Fibroblast of lung (primary cell): ENCODE measurements around the gene EFR3B. TPM values are rescaled to one million over a fixed set of nuclear protein-coding genes. Genes with fewer than 3 reads are reported as not detected.

Experiments used
- DNase-seq, 2 donors: peaks; one replicate each; pipeline versions ENCODE4 v3.0.0 to v3.0.0-alpha.2; 2010; ENCODE audit warnings: low read depth in 2 of 2
- H2AFZ ChIP-seq: 2 replicates; pipeline ENCODE4 v1.5.1; 2012; ENCODE audit warnings: low read length, control low read depth, inconsistent platforms
- H3K27ac ChIP-seq: 2 replicates; pipeline ENCODE4 v1.5.1; 2011; ENCODE audit warnings: low read length, control low read depth; ENCODE audit not compliant: insufficient read depth
- H3K27me3 ChIP-seq: 2 replicates; pipeline ENCODE4 v1.5.1; 2011; ENCODE audit warnings: mild to moderate bottlenecking, low read length; ENCODE audit not compliant: control insufficient read depth, insufficient read depth
- H3K36me3 ChIP-seq: 2 replicates; pipeline ENCODE4 v1.5.1; 2011; ENCODE audit warnings: low read length; ENCODE audit not compliant: control insufficient read depth, insufficient read depth
- H3K4me1 ChIP-seq: 2 replicates; pipeline ENCODE4 v1.5.1; 2011; ENCODE audit warnings: low read length; ENCODE audit not compliant: control insufficient read depth, insufficient read depth; ENCODE audit errors: extremely low read depth
- H3K4me2 ChIP-seq: 2 replicates; pipeline ENCODE4 v1.5.1; 2011; ENCODE audit warnings: low read length, control low read depth; ENCODE audit not compliant: insufficient read depth; ENCODE audit errors: extremely low read depth
- H3K4me3 ChIP-seq, 4 experiments: fragments of 200-600 bp in 1 of 4; sonication (generic) in 1 of 4; replicated peaks in 1 of 4; 2 replicates each; pipeline ENCODE4 v1.5.1; 2011 to 2016; ENCODE audit warnings: low read length in 4 of 4, low read depth in 3 of 4, mild to moderate bottlenecking in 3 of 4, control low read depth in 2 of 4, inconsistent platforms in 1 of 4, mixed read lengths in 1 of 4; ENCODE audit not compliant: insufficient read depth in 1 of 4; ENCODE audit errors: control extremely low read depth in 1 of 4
- H3K79me2 ChIP-seq: 2 replicates; pipeline ENCODE4 v1.5.1; 2012; ENCODE audit warnings: mild to moderate bottlenecking, low read length, inconsistent platforms; ENCODE audit not compliant: control insufficient read depth, insufficient read depth
- H3K9ac ChIP-seq: 2 replicates; pipeline ENCODE4 v1.5.1; 2011; ENCODE audit warnings: mild to moderate bottlenecking, low read length, control low read depth; ENCODE audit not compliant: insufficient read depth
- H3K9me3 ChIP-seq: 2 replicates; pipeline ENCODE4 v1.5.1; 2012; ENCODE audit warnings: low read depth, low read length; ENCODE audit not compliant: control insufficient read depth, insufficient read depth
- H4K20me1 ChIP-seq: 2 replicates; pipeline ENCODE4 v1.5.1; 2011; ENCODE audit warnings: low read length; ENCODE audit not compliant: control insufficient read depth, insufficient read depth; ENCODE audit errors: extremely low read depth
- EZH2 ChIP-seq: IDR thresholded peaks from 2 replicates; pipeline ENCODE4 v1.5.1; 2012; ENCODE audit warnings: low read length, control low read depth, mild to moderate bottlenecking; ENCODE audit errors: missing control alignments
- polyA plus RNA-seq, 2 donors: library from polyadenylated mRNA; depleted of rRNA in 1 of 2; stranded (reverse) in 1 of 2; unstranded in 1 of 2; fragments of >200 nt; gene quantifications; 2 replicates each; pipeline ENCODE4 v1.2.1, GENCODE V29; 2011 to 2012; ENCODE audit warnings: missing spikeins in 1 of 2
- total RNA-seq: library from RNA; depleted of rRNA; stranded (reverse); fragments of >200 nt; gene quantifications from 2 replicates; pipeline ENCODE4 v1.2.1, GENCODE V29; 2014
- TF ChIP-seq, protein P1 (sequence below), 2 donors: IDR thresholded peaks in 1 of 2; conservative IDR thresholded peaks in 1 of 2; 1 replicate in 1 of 2; 2 replicates in 1 of 2; pipeline ENCODE4 v1.5.1; 2011 to 2012; ENCODE audit warnings: low read length in 2 of 2, control low read depth in 1 of 2, inconsistent platforms in 1 of 2, low read depth in 1 of 2, mild to moderate bottlenecking in 1 of 2

Gene EFR3B
- total and polyA plus RNA-seq, 2 donors (not counting 1 experiment from before 2014, with no cell fraction given) = 0.03 to 0.50 TPM

DNA sequence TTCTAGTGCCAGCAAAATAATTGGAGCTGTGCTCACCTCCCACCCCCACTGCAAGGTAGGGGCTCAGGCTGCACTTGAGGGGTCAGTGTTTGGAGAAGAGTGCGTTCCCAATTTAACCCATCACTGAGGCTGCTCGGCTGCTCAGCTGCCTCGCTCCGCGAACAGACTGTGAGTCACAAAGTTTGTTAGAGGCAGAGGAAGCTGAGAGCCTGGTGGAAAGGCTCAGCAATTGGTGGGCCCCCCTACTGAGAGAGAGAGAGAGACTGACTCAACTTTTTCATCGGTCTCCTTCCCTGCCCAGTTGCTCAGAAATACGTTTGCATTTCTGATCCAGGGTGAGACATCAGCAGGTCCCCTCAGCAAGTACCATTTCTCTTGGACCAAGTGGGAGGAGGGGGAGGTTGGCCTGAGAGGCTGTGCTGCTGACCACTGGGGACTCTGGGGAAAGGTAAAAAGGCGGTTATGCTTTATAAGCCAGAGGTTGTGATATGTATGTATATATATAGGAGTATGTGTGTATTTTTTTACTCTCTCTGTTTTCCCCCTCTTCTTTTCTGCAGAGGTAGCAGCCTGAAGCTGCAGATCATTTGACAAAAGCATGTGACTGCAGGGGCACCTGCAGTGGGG, 1.5 kb downstream of the EFR3B start:
- Histone ChIP-seq H3K4me3 (peak overlapping the region; percentile 51 to 70 (median 58)), H3K9ac (no peak overlapping the region), H3K79me2 (no peaks in the 10 kb centered on the region), H4K20me1 (no peaks in the 10 kb centered on the region), H3K4me2 (peak overlapping the region; percentile 99), H3K36me3 (no peaks in the 10 kb centered on the region), H3K27ac (no peak overlapping the region), H2AFZ (peak overlapping the region; percentile 90), H3K9me3 (no peaks in the 10 kb centered on the region), H3K4me1 (peaks cover 14% of the 10 kb centered on the region), H3K27me3 (peaks cover 11% of the 10 kb centered on the region)
- TF ChIP-seq EZH2 = no peak
- TF ChIP-seq, protein P1, sequence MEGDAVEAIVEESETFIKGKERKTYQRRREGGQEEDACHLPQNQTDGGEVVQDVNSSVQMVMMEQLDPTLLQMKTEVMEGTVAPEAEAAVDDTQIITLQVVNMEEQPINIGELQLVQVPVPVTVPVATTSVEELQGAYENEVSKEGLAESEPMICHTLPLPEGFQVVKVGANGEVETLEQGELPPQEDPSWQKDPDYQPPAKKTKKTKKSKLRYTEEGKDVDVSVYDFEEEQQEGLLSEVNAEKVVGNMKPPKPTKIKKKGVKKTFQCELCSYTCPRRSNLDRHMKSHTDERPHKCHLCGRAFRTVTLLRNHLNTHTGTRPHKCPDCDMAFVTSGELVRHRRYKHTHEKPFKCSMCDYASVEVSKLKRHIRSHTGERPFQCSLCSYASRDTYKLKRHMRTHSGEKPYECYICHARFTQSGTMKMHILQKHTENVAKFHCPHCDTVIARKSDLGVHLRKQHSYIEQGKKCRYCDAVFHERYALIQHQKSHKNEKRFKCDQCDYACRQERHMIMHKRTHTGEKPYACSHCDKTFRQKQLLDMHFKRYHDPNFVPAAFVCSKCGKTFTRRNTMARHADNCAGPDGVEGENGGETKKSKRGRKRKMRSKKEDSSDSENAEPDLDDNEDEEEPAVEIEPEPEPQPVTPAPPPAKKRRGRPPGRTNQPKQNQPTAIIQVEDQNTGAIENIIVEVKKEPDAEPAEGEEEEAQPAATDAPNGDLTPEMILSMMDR (conservative IDR thresholded peaks at IDR 0.05 in 1 of 2, IDR thresholded peaks at IDR 0.05 in 1 of 2; ENCODE audit: low read depth in 1 of 2, low read length in 2 of 2) = no peak
- peak; percentile 54 to 92 for DNase-seq

DNA sequence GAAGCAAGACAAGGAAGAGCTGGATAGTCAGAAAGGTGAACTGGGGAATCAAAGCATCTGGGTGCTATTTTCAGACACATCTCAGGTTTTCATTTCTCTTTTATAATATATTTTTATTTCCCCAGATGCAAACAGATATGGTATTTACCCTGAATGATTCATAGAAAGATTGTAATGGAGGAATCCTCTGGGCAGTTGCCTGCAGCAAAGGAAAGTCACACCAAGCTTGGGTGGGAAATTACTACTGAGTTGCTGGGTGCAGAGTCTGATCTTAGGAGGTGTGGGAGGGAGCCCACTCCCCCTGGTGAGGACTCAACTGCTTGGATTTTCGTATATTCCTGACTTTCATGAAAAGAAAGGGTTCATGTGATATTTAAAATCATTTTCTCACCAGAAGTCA, 2.1 kb downstream of the EFR3B start:
- Histone ChIP-seq H3K4me2 (no peak overlapping the region), H3K27me3 (peaks cover 8% of the 10 kb centered on the region), H3K27ac (no peak overlapping the region), H3K36me3 (no peaks in the 10 kb centered on the region), H4K20me1 (no peaks in the 10 kb centered on the region), H3K79me2 (no peaks in the 10 kb centered on the region), H3K9me3 (no peaks in the 10 kb centered on the region), H3K9ac (no peak overlapping the region), H2AFZ (no peak overlapping the region), H3K4me3 (no peak overlapping the region), H3K4me1 (peaks cover 14% of the 10 kb centered on the region)
- no peak for DNase-seq
- no peak for TF ChIP-seq EZH2
- TF ChIP-seq, protein P1 (conservative IDR thresholded peaks at IDR 0.05 in 1 of 2, IDR thresholded peaks at IDR 0.05 in 1 of 2; ENCODE audit: low read depth in 1 of 2, low read length in 2 of 2) = no peak

DNA sequence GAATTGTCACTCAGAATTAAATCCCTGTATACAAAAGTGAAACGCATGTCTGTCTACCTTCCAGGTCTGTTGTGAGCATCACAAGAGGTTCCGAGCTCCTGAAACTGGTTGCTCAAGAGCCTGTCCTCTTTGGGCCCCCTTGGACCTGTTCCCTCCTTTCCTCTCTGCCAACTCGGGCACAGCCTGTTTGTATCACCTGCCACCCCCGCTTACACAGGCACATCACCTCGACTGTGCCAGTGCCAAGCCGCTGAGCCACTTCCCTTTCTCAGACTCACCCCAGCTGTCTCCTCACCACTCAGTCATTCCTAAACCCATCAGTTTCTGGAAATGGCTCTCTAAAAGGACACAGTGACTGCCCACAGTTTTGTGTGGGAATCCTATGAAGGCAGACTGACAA, 3.1 kb downstream of the EFR3B start:
- Histone ChIP-seq H3K4me2 (no peak overlapping the region), H3K36me3 (no peaks in the 10 kb centered on the region), H3K27me3 (peaks cover 8% of the 10 kb centered on the region), H3K4me3 (no peak overlapping the region), H3K9me3 (no peaks in the 10 kb centered on the region), H3K79me2 (no peaks in the 10 kb centered on the region), H4K20me1 (no peaks in the 10 kb centered on the region), H3K9ac (no peak overlapping the region), H3K27ac (no peak overlapping the region), H3K4me1 (peaks cover 14% of the 10 kb centered on the region), H2AFZ (no peak overlapping the region)
- TF ChIP-seq, protein P1 (conservative IDR thresholded peaks at IDR 0.05 in 1 of 2, IDR thresholded peaks at IDR 0.05 in 1 of 2; ENCODE audit: low read depth in 1 of 2, low read length in 2 of 2) = no peak
- TF ChIP-seq EZH2 = no peak
- no peak for DNase-seq
